DOHH2 (cell line): Measurements from ENCODE around the gene RAD54L.
"Not testable (repeated sequence)": the region's sequence is repeated elsewhere in the genome, so short reads cannot be mapped to it uniquely, and the experiment has no call there.

Experiments used
- H3F3A ChIP-seq: fragments of 200-600 bp; sonication (generic), shearing (Covaris generic); 2 replicates; pipeline ENCODE4 v1.6.0; 2016; ENCODE audit warnings: antibody characterized with exemption, mild to moderate bottlenecking; ENCODE audit not compliant: control insufficient read depth, insufficient read depth
- H3K27ac ChIP-seq: fragments of 200-600 bp; sonication (generic); 2 replicates; pipeline ENCODE4 v1.5.1; 2014; ENCODE audit warnings: low read depth, mild to moderate bottlenecking, low read length, moderate library complexity
- H3K27me3 ChIP-seq: fragments of 200-600 bp; sonication (generic); 2 replicates; pipeline ENCODE4 v1.6.1; 2014; ENCODE audit warnings: mild to moderate bottlenecking, low read length, mixed read lengths; ENCODE audit not compliant: control insufficient read depth
- H3K36me3 ChIP-seq: fragments of 200-600 bp; sonication (generic); 2 replicates; pipeline ENCODE4 v1.6.1; 2014; ENCODE audit warnings: mild to moderate bottlenecking, low read length, moderate library complexity, mixed read lengths; ENCODE audit not compliant: control insufficient read depth
- H3K4me1 ChIP-seq: fragments of 200-600 bp; sonication (generic); 2 replicates; pipeline ENCODE4 v1.6.1; 2014; ENCODE audit warnings: mild to moderate bottlenecking, low read length, mixed read lengths; ENCODE audit not compliant: control insufficient read depth
- H3K4me2 ChIP-seq: fragments of 200-600 bp; sonication (generic); 2 replicates; pipeline ENCODE4 v1.6.0; 2014; ENCODE audit warnings: mild to moderate bottlenecking, low read length, moderate library complexity
- H3K4me3 ChIP-seq: fragments of 200-600 bp; sonication (generic); 2 replicates; pipeline ENCODE4 v1.5.1; 2014; ENCODE audit warnings: mild to moderate bottlenecking, low read length, mixed read lengths
- H3K79me2 ChIP-seq: fragments of 200-600 bp; sonication (generic); 2 replicates; pipeline ENCODE4 v1.6.1; 2014; ENCODE audit warnings: mild to moderate bottlenecking, low read length, mixed read lengths; ENCODE audit not compliant: control insufficient read depth
- H3K9me2 ChIP-seq: fragments of 200-600 bp; sonication (generic); replicated peaks from 2 replicates; pipeline ENCODE4 v1.6.1; 2014; ENCODE audit warnings: mild to moderate bottlenecking, low read length, mixed read lengths; ENCODE audit not compliant: control insufficient read depth
- H3K9me3 ChIP-seq: fragments of 200-600 bp; sonication (generic); 2 replicates; pipeline ENCODE4 v1.6.1; 2014; ENCODE audit warnings: antibody characterized with exemption, low read length, mixed read lengths; ENCODE audit not compliant: control insufficient read depth, insufficient read depth
- H4K20me1 ChIP-seq: fragments of 200-600 bp; sonication (generic); 2 replicates; pipeline ENCODE4 v1.6.0; 2014; ENCODE audit warnings: low read depth, mild to moderate bottlenecking, antibody characterized with exemption, low read length, moderate library complexity; ENCODE audit not compliant: control insufficient read depth, insufficient read depth
- EZH2phosphoT487 ChIP-seq: fragments of 200-600 bp; sonication (generic); IDR thresholded peaks from 2 replicates; pipeline ENCODE4 v1.6.1; 2017; ENCODE audit warnings: borderline replicate concordance, mild to moderate bottlenecking, antibody characterized with exemption, low read length, moderate library complexity, mixed read lengths
- TF ChIP-seq, protein P1 (sequence below): fragments of 200-600 bp; sonication (generic); IDR thresholded peaks from one replicate; pipeline ENCODE4 v1.5.1; 2014; ENCODE audit warnings: antibody characterized with exemption, mild to moderate bottlenecking, low read depth, low read length; ENCODE audit not compliant: poor library complexity, severe bottlenecking

RAD54L gene

DNA sequence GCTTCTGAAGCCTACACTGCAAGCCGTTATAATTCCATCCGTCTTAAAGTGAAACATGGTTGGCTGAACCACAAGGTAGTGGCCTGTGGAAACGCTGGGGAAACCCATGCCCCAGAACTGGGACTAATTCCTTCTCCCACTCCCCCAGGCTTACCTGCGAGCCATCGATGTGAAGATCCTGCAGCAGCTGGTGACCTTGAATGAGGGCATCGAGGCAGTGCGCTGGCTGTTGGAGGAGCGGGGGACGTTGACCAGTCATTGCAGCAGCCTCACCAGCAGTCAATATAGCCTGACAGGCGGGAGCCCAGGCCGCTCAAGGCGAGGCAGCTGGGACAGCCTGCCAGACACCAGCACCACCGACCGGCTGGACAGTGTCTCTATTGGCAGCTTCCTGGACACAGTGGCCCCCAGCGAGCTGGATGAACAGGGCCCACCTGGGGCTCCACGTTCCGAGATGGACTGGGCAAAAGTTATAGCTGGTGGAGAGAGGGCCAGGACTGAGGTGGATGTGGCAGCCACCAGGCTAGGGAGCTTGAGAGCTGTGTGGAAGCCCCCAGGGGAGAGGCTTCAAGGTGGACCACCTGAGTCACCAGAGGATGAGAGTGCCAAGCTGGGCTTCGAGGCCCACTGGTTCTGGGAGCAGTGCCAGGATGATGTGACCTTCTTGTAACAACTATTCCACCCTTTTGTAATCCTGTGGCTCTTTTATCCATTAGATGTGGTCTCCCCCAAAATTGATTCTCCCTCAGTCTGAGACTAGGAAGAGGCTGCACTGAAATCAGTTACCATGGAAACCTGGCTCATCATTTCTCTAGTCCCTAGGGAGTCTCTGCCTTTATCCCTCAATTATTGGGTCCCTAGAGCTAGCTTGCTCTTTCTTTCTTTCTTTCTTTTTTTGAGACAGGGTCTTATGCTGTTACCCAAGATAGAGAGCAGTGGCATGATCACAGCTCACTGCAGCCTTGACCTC is 27.7 kb upstream of the RAD54L start:
- TF ChIP-seq, protein P1, sequence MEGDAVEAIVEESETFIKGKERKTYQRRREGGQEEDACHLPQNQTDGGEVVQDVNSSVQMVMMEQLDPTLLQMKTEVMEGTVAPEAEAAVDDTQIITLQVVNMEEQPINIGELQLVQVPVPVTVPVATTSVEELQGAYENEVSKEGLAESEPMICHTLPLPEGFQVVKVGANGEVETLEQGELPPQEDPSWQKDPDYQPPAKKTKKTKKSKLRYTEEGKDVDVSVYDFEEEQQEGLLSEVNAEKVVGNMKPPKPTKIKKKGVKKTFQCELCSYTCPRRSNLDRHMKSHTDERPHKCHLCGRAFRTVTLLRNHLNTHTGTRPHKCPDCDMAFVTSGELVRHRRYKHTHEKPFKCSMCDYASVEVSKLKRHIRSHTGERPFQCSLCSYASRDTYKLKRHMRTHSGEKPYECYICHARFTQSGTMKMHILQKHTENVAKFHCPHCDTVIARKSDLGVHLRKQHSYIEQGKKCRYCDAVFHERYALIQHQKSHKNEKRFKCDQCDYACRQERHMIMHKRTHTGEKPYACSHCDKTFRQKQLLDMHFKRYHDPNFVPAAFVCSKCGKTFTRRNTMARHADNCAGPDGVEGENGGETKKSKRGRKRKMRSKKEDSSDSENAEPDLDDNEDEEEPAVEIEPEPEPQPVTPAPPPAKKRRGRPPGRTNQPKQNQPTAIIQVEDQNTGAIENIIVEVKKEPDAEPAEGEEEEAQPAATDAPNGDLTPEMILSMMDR: no peak
- no peaks in the 10 kb centered on the region for H3K9me2 ChIP-seq
- H3K27me3 ChIP-seq: peaks cover 4% of the 10 kb centered on the region; the same call in 1 of the 2 replicates
- no peak overlapping the region for H3K4me2 ChIP-seq
- H3K27ac ChIP-seq: no peak overlapping the region
- no peaks in the 10 kb centered on the region for H3K79me2 ChIP-seq
- H3K36me3 ChIP-seq: no peaks in the 10 kb centered on the region
- H3K4me1 ChIP-seq: peaks cover 14% of the 10 kb centered on the region
- H3K4me3 ChIP-seq: no peak overlapping the region
- H4K20me1 ChIP-seq: no peaks in the 10 kb centered on the region
- no peaks in the 10 kb centered on the region for H3K9me3 ChIP-seq
- no peaks in the 10 kb centered on the region for H3F3A ChIP-seq

DNA sequence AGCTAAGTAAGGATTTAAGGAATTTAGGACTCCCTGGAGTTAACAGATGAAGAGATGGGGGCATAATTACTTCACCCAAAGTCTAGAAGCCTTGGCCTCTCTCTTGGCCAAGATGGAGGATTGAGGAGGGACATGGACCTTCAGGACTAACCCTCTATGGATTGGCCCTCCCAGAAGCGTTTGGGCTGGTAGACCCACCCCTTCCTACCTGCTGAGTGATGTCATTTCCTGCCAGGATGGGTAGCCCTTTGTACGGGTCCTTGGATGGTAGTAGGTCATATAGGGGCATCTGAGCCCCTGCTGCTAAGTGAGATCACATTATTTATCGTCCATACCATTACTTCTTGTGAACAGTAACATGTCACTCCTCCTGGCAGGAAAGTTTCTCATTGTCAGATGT is 26.8 kb upstream of the RAD54L start:
- no peaks in the 10 kb centered on the region for H3K9me3 ChIP-seq
- no peak overlapping the region for H3K4me3 ChIP-seq
- H3K36me3 ChIP-seq: no peaks in the 10 kb centered on the region
- H3K4me1 ChIP-seq: peaks cover 14% of the 10 kb centered on the region
- H4K20me1 ChIP-seq: no peaks in the 10 kb centered on the region
- peaks cover 4% of the 10 kb centered on the region; the same call in 1 of the 2 replicates for H3K27me3 ChIP-seq
- no peak overlapping the region for H3K27ac ChIP-seq
- H3F3A ChIP-seq: no peaks in the 10 kb centered on the region
- TF ChIP-seq EZH2phosphoT487: no peak
- TF ChIP-seq, protein P1: no peak
- H3K4me2 ChIP-seq: no peak overlapping the region
- no peaks in the 10 kb centered on the region for H3K9me2 ChIP-seq
- H3K79me2 ChIP-seq: no peaks in the 10 kb centered on the region

DNA sequence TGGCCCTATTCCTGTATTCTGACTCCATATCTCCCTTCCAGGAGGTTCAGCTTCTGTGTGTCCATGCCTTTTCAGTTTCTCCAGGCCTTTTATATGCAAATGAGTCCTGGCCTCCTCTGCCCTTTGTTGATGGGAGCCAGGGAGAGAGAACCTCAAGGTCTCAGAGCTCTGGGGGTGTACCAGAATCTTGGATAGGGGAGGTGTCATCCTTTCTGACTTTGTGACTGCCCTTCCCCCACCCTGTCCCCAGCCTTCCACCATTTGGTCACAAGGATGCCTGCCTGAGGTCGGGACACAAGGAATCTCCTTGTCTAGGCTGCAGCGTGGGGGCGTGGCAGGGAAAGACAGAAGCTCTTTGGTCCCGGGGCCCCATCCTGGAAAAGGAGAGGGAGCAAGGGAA is 25.8 kb upstream of the RAD54L start:
- Histone ChIP-seq H4K20me1 (no peaks in the 10 kb centered on the region), H3K9me2 (no peaks in the 10 kb centered on the region), H3K27ac (no peak overlapping the region), H3F3A (no peaks in the 10 kb centered on the region), H3K36me3 (no peaks in the 10 kb centered on the region), H3K79me2 (no peaks in the 10 kb centered on the region), H3K4me1 (peaks cover 14% of the 10 kb centered on the region), H3K27me3 (peaks cover 4% of the 10 kb centered on the region; the same call in 1 of the 2 replicates), H3K9me3 (no peaks in the 10 kb centered on the region), H3K4me3 (no peak overlapping the region), H3K4me2 (no peak overlapping the region)
- TF ChIP-seq, protein P1: no peak
- no peak for TF ChIP-seq EZH2phosphoT487

DNA sequence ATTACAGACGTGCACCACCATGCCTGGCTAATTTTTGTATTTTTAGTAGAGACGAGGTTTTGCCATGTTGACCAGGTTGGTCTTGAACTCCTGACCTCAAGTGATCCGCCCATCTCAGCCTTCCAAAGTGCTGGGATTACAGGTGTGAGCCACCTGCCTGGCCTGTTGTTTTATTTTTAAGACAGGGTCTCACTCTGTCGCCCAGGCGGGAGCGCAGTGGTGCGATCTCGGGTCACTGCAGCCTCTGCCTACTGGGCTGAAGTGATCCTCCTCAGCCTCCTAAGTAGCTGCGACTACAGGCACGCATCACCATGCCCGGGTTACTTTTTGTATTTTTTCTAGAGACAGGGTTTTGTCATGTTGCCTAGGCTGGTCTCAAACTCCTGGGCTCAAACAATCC is 24.5 kb upstream of the RAD54L start:
- not testable (repeated sequence) for H3K27ac ChIP-seq, H3F3A ChIP-seq, H3K4me3 ChIP-seq, H3K36me3 ChIP-seq, H3K9me3 ChIP-seq, H4K20me1 ChIP-seq, H3K27me3 ChIP-seq, H3K79me2 ChIP-seq, H3K9me2 ChIP-seq
- peak overlapping the region; percentile 41 for H3K4me2 ChIP-seq
- peaks cover 14% of the 10 kb centered on the region for H3K4me1 ChIP-seq
